Activated T-cell treated with anti-CD3 and anti-CD28 coated beads for 1 hour (primary cell): ENCODE data around the gene TAAR6.
"Not testable (repeated sequence)": the region's sequence is repeated elsewhere in the genome, so short reads cannot be mapped to it uniquely, and the experiment has no call there.

Source experiments
- DNase-seq: peaks from one replicate; pipeline ENCODE4 v3.0.0-alpha.2; 2020; ENCODE audit warnings: low read depth

TAAR6 gene

GRCh38 chr6:132590362-132590761, 20.2 kb downstream of the TAAR6 start:
- DNase-seq = no peak

GRCh38 chr6:132592855-132593254, 22.7 kb downstream of the TAAR6 start:
- DNase-seq = no peak

GRCh38 chr6:132596201-132596600, 26.1 kb downstream of the TAAR6 start:
- DNase-seq = no peak

- DNase-seq = no peak
Observed at GRCh38 chr6:132598473-132598872, 28.4 kb downstream of the TAAR6 start.

- not testable (repeated sequence) for DNase-seq
Observed at GRCh38 chr6:132600900-132601299, 30.8 kb downstream of the TAAR6 start.

- no peak for DNase-seq
Observed at GRCh38 chr6:132604635-132605152, 34.6 kb downstream of the TAAR6 start.

- no peak for DNase-seq
Observed at GRCh38 chr6:132607544-132608233, 37.6 kb downstream of the TAAR6 start.

- no peak for DNase-seq
Observed at GRCh38 chr6:132611616-132612015, 41.5 kb downstream of the TAAR6 start.

GRCh38 chr6:132612449-132613108, 42.5 kb downstream of the TAAR6 start:
- DNase-seq = no peak

- no peak for DNase-seq
Observed at GRCh38 chr6:132614554-132614953, 44.4 kb downstream of the TAAR6 start.

- no peak for DNase-seq
Observed at GRCh38 chr6:132616677-132617076, 46.6 kb downstream of the TAAR6 start.
